Large intestine (tissue), 3 donors: ENCODE measurements around the gene CTNNA1. TPM values are rescaled to one million over a fixed set of nuclear protein-coding genes. Genes with fewer than 3 reads are reported as not detected.

Experiments used
- DNase-seq, 2 donors: peaks; one replicate each; pipeline versions ENCODE4 v3.0.0 to v3.0.0-alpha.2; 2013
- H3K27ac ChIP-seq: one replicate; pipeline ENCODE4 v1.5.1; 2013; ENCODE audit warnings: low read length
- H3K27me3 ChIP-seq: 2 replicates; pipeline ENCODE4 v1.6.1; 2013; ENCODE audit warnings: low read length; ENCODE audit not compliant: control insufficient read depth, insufficient read depth
- H3K36me3 ChIP-seq: 2 replicates; pipeline ENCODE4 v1.6.1; 2013; ENCODE audit warnings: low read length; ENCODE audit not compliant: control insufficient read depth, insufficient read depth
- H3K4me1 ChIP-seq: one replicate; pipeline ENCODE4 v1.6.1; 2013; ENCODE audit warnings: low read length; ENCODE audit not compliant: control insufficient read depth, insufficient read depth
- H3K4me3 ChIP-seq: one replicate; pipeline ENCODE4 v1.5.1; 2013; ENCODE audit warnings: low read length
- H3K9me3 ChIP-seq: one replicate; pipeline ENCODE4 v1.6.1; 2013; ENCODE audit warnings: mild to moderate bottlenecking, low read depth, low read length, moderate library complexity; ENCODE audit not compliant: control insufficient read depth
- WGBS: methylation state at CpG from one replicate; pipeline ENCODE4 v1.1.5; 2013; ENCODE audit warnings: low lambda C conversion rate; ENCODE audit not compliant: insufficient coverage; 5-methylcytosine and 5-hydroxymethylcytosine counted together
- polyA plus RNA-seq: library from polyadenylated mRNA; unstranded; fragments of 120-200 nt; gene quantifications from one replicate; pipeline ENCODE4 v1.2.1, GENCODE V29; 2013

CTNNA1 gene
- polyA plus RNA-seq, 1 donor = 287 TPM

- DNase-seq = no peak
- no peak overlapping the region for H3K27ac ChIP-seq
- H3K27me3 ChIP-seq = no peaks in the 10 kb centered on the region
- H3K4me1 ChIP-seq = peaks cover 26% of the 10 kb centered on the region
- H3K36me3 ChIP-seq = no peaks in the 10 kb centered on the region
- no peak overlapping the region for H3K4me3 ChIP-seq
- 100% methylated on average over 1 of the region's 4 CpGs for WGBS
- no peaks in the 10 kb centered on the region for H3K9me3 ChIP-seq
Measured at GRCh38 chr5:138962614-138963370, 209.6 kb downstream of the CTNNA1 start.

DNA sequence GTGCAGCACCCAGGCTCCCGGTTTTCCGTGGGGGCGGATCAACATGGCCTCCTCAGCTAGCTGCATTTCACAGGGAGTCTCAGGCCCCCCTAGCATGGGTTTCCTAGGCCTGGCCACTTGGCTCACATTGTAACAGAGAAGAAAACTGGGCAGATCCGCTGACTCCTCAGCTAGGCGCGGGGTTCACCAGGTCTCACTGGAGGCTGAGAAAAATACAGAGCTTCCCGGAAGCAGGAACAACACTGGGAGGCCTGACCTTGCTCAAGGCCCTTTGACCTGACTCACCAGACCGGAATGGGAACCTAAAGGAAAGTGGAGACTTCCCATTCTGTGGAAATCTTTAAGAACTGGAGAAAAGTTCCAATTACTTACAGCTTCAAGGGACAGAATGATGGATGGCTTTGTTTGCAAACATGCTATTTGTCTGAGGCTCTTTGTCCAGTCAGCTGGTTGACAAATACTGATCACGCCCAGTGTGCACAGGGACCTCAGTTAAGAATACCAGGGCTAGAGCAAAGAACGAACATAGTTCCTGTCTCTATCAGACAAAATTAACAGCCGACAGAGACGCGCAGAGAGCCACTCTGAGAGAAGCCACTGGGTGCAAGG lies 210.6 kb downstream of the CTNNA1 start:
- 50% methylated on average over 1 of the region's 13 CpGs for WGBS
- H3K27ac ChIP-seq = peak overlapping the region; percentile 13

GRCh38 chr5:138964647-138965201 lies 211.5 kb downstream of the CTNNA1 start:
- Histone ChIP-seq H3K27ac (peak overlapping the region; percentile 13), H3K4me1 (peaks cover 26% of the 10 kb centered on the region), H3K27me3 (no peaks in the 10 kb centered on the region), H3K9me3 (no peaks in the 10 kb centered on the region), H3K4me3 (no peak overlapping the region), H3K36me3 (no peaks in the 10 kb centered on the region)
- peak; percentile 78 to 87 for DNase-seq
- 20% methylated on average over 1 of the region's 7 CpGs for WGBS

More for the DNA sequence above, 210.6 kb downstream of the CTNNA1 start:
- peak in 1 of 2 donors; percentile 47 for DNase-seq
- peaks cover 26% of the 10 kb centered on the region for H3K4me1 ChIP-seq
- H3K27me3 ChIP-seq = no peaks in the 10 kb centered on the region
- H3K9me3 ChIP-seq = no peaks in the 10 kb centered on the region
- no peak overlapping the region for H3K4me3 ChIP-seq
- H3K36me3 ChIP-seq = no peaks in the 10 kb centered on the region

DNA sequence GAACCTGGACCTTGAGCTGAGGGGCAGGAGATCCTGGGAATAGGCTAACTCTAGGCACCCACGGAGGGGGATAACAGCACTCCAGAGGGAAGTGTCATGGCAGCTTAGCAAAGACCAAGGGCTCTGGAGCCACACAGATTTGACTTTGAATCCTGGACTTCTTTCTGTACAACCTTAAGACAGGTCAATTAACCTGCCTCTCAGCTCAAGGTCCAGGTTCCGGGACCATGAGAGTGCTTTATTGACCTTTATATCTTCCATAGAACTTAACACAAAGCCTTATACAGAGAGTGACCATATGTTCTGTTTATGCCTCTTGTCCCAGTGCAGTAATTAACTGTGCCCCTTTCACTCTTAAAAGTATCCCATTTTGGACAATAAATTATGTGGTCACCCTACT lies 212.4 kb downstream of the CTNNA1 start:
- Histone ChIP-seq H3K36me3 (no peaks in the 10 kb centered on the region), H3K4me3 (no peak overlapping the region), H3K9me3 (no peaks in the 10 kb centered on the region), H3K4me1 (peaks cover 26% of the 10 kb centered on the region), H3K27me3 (no peaks in the 10 kb centered on the region), H3K27ac (peak overlapping the region; percentile 13)
- WGBS = no CpG with 5 or more reads among the region's 2 CpGs
- DNase-seq = peak in 1 of 2 donors; percentile 65

GRCh38 chr5:138966236-138966985 lies 213.2 kb downstream of the CTNNA1 start:
- no peaks in the 10 kb centered on the region for H3K36me3 ChIP-seq
- DNase-seq = no peak
- no peak overlapping the region for H3K4me3 ChIP-seq
- H3K9me3 ChIP-seq = no peaks in the 10 kb centered on the region
- H3K4me1 ChIP-seq = peaks cover 32% of the 10 kb centered on the region
- no peaks in the 10 kb centered on the region for H3K27me3 ChIP-seq
- no CpG with 5 or more reads among the region's 10 CpGs for WGBS
- H3K27ac ChIP-seq = no peak overlapping the region

DNA sequence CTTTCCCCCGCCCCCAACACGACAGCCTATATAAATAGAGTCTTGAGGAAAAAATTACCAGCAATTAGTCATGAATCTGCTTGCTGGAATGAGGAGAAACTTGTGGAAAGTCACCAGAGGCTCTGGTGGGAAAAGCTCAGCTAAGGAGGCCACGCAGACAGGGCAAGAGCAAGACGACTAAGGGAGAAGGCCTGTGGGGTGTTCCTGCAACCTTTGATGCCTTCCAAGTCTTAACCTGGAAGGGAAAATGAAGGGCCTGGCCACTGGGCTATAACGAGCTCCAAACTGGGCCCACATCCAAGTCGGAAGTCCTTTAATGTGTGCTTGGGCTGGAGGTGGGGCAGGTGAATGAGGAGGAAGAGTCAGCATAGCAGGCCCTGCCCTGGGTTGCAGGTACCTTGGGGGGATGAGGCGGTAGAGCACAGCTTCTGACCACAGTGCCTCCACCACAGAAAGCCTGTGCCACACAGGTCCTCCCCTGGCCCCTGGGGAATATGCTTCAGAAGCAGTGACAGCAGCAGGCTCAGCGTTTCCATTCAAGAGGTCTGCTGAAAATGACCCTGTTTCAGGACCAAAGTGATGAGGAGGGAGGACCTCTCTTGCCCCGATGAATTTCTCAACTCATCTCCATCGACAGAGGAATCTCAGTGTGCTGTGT lies 214.7 kb downstream of the CTNNA1 start:
- H3K9me3 ChIP-seq = no peaks in the 10 kb centered on the region
- H3K4me1 ChIP-seq = peaks cover 32% of the 10 kb centered on the region
- H3K36me3 ChIP-seq = no peaks in the 10 kb centered on the region
- H3K27me3 ChIP-seq = no peaks in the 10 kb centered on the region
- no peak for DNase-seq
- WGBS = no CpG with 5 or more reads among the region's 10 CpGs
- H3K4me3 ChIP-seq = no peak overlapping the region
- H3K27ac ChIP-seq = no peak overlapping the region

DNA sequence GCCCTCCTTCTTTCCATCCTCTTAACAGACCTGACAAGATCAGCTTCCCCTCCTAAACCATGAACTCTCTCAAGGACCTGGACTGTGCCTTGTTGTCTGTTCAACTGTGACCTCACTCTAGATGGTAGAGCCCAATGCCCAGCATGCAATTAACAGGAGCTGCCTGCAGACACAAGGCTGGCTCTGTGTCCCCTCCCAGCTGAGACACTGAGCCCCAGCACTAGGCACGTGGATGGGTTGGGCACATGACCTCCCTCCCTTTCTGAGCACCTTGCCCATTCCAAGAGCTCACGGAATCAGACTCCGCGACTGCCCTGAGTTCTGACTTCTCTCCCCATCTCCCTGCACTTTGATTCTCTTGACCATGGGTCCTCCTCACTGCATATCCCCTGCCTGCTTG lies 215.4 kb downstream of the CTNNA1 start:
- H3K4me1 ChIP-seq = peaks cover 27% of the 10 kb centered on the region
- no peak overlapping the region for H3K27ac ChIP-seq
- no peaks in the 10 kb centered on the region for H3K27me3 ChIP-seq
- no peak for DNase-seq
- no CpG with 5 or more reads among the region's 4 CpGs for WGBS
- no peaks in the 10 kb centered on the region for H3K36me3 ChIP-seq
- no peak overlapping the region for H3K4me3 ChIP-seq
- no peaks in the 10 kb centered on the region for H3K9me3 ChIP-seq

GRCh38 chr5:138969323-138970002 lies 216.2 kb downstream of the CTNNA1 start:
- H3K27me3 ChIP-seq = no peaks in the 10 kb centered on the region
- H3K4me1 ChIP-seq = peaks cover 18% of the 10 kb centered on the region
- WGBS = no CpG with 5 or more reads among the region's 5 CpGs
- no peaks in the 10 kb centered on the region for H3K36me3 ChIP-seq
- DNase-seq = no peak
- no peak overlapping the region for H3K4me3 ChIP-seq
- no peak overlapping the region for H3K27ac ChIP-seq
- no peaks in the 10 kb centered on the region for H3K9me3 ChIP-seq

DNA sequence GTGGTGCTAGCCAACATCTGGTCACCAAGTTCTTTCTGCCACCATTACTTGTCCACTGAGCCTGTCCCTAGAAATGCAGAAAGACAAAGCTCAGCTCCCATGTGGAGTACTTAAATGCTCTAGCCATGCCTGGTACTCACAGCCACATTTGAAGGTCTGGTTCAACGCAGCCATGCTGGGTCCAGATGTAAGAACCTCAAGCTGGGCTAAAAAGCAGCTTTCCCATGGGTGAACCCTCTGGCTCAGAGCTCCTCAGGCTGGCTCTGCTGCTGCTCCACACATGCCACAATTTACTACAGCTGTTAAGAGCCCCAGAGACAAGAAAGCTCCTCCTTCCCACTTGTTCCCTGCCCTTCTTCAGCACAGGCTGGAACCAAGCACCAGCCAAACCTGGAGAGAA lies 219.0 kb downstream of the CTNNA1 start:
- peaks cover 10% of the 10 kb centered on the region for H3K4me1 ChIP-seq
- no peaks in the 10 kb centered on the region for H3K9me3 ChIP-seq
- no peaks in the 10 kb centered on the region for H3K27me3 ChIP-seq
- H3K36me3 ChIP-seq = no peaks in the 10 kb centered on the region
- DNase-seq = no peak
- H3K27ac ChIP-seq = no peak overlapping the region
- WGBS = no CpG with 5 or more reads among the region's 1 CpG
- no peak overlapping the region for H3K4me3 ChIP-seq
